Measurements from ENCODE around the gene COL6A1.

GRCh38 chr21:45934554-45934953 is 47.0 kb upstream of the COL6A1 start:
- TF ChIP-seq, protein P1, sequence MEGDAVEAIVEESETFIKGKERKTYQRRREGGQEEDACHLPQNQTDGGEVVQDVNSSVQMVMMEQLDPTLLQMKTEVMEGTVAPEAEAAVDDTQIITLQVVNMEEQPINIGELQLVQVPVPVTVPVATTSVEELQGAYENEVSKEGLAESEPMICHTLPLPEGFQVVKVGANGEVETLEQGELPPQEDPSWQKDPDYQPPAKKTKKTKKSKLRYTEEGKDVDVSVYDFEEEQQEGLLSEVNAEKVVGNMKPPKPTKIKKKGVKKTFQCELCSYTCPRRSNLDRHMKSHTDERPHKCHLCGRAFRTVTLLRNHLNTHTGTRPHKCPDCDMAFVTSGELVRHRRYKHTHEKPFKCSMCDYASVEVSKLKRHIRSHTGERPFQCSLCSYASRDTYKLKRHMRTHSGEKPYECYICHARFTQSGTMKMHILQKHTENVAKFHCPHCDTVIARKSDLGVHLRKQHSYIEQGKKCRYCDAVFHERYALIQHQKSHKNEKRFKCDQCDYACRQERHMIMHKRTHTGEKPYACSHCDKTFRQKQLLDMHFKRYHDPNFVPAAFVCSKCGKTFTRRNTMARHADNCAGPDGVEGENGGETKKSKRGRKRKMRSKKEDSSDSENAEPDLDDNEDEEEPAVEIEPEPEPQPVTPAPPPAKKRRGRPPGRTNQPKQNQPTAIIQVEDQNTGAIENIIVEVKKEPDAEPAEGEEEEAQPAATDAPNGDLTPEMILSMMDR (IDR thresholded peaks at IDR 0.05; ENCODE audit: low read length) = no peak
- no peak for TF ChIP-seq EZH2 (IDR thresholded peaks at IDR 0.05; ENCODE audit: borderline replicate concordance, low read length)
